NCI-H1105 treated with DMSO at 0.1 percent for 48 hours (cell line): ENCODE results near the gene USP24.
"Not testable (repeated sequence)": the region's sequence is repeated elsewhere in the genome, so short reads cannot be mapped to it uniquely, and the experiment has no call there.

Source experiments
- DNase-seq: peaks from one replicate; lab custom pipeline; 2025; lab: John Stamatoyannopoulos, UW

The USP24 gene

GRCh38 chr1:55124470-55124869 lies 90.7 kb downstream of the USP24 start:
- DNase-seq = no peak

DNA sequence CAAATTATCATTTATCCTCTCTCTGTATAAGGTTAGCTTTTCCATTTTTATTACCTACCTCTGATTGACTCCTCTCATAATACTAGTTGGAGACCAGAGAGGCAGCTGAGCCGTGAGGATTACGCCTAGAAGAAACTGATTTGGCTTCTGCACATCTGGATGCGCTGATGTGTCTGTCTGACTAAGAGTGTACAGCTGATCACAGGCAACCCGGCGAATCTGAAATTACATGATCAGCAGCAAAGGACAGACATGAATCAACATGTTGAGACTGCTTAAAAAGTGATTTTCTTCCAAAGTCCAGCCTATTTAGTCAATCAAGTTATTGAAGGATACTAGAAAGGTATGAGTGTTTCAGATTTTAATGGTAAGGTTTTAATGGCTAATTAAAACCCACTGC lies 94.6 kb downstream of the USP24 start:
- DNase-seq = no peak

- no peak for DNase-seq
Observed at GRCh38 chr1:55118651-55119329, 96.4 kb downstream of the USP24 start.

GRCh38 chr1:55117941-55118340 lies 97.2 kb downstream of the USP24 start:
- DNase-seq = no peak

DNA sequence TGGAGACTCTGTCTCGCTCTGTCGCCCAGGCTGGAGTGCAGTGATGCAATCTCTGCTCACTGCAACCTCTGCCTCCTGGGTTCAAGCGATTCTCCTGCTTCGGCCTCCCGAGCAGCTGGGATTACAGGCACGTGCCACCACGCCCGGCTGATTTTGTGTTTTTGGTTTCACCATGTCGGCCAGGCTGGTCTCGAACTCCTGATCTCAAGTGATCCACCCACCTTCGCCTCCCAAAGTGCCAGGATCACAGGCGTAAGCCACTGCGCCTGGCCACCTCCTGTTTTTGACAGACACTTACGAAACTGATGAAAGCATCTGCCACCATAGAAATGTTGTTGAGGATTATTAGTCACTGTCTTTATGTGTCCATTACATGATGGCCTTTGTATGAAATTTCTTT lies 106.2 kb downstream of the USP24 start:
- not testable (repeated sequence) for DNase-seq

- no peak for DNase-seq
Observed at GRCh38 chr1:55107101-55107500, 108.1 kb downstream of the USP24 start.

- DNase-seq = no peak
Observed at GRCh38 chr1:55103891-55104290, 111.3 kb downstream of the USP24 start.

DNA sequence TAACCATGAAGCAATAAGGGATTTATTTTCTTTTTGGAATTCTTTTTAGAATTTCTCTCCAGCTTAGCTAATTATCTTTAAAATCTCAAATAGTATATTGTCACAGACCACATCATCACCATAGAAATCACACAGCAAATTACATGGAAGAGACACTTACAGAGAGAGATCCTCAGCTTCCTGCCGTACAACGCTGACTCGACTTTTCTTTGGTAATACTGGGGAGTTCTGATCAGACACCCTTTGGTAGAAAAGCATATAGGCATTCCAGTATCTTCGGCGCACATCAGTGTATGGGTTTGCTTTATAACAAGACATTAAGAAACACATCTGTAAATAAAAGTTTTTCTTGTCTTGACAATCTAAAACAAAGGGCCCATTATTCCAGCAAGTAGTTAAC lies 120.1 kb downstream of the USP24 start:
- DNase-seq = no peak

DNA sequence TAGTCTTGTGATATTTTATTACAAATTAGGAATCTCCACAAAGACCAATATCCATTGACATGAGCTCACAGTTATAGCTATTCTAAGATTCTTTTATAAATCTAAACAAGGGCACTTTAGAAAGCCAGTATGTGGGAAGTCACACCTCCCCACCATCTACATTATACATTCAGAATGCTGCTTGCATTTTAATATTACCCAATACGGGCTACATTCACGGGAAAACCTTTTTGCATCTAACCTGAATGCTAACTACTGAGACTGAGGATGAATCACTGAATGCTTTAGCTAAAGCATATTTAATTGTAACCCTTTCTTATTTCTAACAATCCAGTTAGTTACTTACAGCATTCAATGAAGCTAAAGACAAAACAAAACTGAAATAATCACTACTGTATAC lies 122.7 kb downstream of the USP24 start:
- DNase-seq = no peak

DNA sequence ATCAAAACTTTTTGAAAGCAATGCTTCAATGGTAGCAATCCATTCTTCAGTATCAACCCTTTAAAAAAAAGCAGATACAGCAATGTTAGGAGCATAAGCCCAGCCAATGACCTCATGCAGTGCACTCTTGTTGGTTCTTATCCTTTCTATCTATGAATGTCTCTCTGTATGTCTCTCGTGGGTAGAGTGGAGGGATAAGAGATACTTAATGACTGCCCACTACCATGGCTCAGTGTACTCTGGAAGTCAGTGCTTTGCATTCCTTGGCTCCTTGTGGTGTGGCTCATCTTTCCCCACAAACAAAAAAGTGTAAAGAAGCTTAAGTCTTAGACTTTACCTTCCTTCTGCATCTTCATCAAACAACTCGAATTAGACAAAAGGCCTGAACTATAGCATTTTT lies 125.5 kb downstream of the USP24 start:
- no peak for DNase-seq

DNA sequence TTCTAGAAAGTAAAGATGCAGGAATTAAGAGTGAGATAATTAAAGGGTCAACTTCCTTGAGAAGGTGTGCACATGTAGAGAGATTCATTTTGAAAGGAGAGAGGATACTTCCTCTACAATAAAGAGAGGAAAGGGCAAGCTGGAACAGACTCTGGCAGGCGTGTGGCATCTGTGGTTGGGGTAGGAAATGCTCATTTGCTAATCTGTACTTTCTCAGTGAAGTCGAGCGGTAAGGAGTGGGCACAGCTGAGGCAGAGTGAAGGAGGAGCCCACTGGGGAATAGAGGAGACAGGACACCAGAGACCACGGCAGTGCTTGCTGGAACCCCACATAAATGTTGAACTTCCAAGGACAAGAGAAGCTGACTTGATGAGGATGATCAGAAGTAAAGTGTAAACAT lies 126.8 kb downstream of the USP24 start:
- DNase-seq = no peak

DNA sequence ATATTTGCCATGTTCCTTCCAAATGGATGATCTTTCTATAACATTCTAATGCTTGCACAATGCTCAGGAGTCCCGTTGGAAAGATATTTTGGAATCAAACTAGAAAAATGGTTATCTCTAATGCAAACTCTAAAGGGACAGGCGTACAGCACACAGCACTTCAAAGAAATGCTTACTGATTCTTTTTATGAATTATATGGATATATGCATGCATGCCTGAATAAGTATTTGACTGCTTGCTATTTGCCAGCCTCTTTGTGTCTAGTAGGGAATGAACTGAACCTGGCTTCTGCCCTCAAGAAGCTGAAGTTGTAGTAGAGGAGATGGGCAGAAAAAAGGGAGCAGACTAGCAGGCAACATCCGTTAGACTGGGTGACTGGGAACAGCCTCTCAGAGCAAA lies 127.7 kb downstream of the USP24 start:
- DNase-seq = no peak

DNA sequence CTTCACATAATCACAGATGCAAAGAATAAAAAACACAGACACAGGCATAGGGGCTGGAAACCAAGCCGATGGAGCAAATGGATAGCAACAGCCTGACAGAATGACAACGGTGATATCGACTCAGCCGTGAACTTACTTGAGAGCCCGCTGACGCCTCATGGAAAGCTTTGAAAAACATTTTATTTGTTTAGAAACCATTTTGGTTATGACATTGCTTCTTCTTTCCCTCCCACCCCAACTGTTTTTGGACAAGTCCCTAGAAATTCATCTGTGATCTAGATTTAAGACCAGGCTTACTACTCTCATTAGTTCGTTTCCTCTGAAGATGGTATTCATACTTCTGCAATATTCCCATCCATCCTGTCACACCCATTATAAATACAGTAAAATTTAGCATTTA lies 130.9 kb downstream of the USP24 start:
- DNase-seq = no peak

- no peak for DNase-seq
Observed at GRCh38 chr1:55081905-55082296, 133.3 kb downstream of the USP24 start.

- no peak for DNase-seq
Observed at GRCh38 chr1:55081188-55081904, 133.8 kb downstream of the USP24 start.

GRCh38 chr1:55079651-55080050 lies 135.5 kb downstream of the USP24 start:
- no peak for DNase-seq

- no peak for DNase-seq
Observed at GRCh38 chr1:55078470-55078869, 136.7 kb downstream of the USP24 start.

- DNase-seq = no peak
Observed at GRCh38 chr1:55076356-55076755, 138.8 kb downstream of the USP24 start.

- no peak for DNase-seq
Observed at GRCh38 chr1:55074455-55074854, 140.7 kb downstream of the USP24 start.

GRCh38 chr1:55073187-55073916 lies 141.8 kb downstream of the USP24 start:
- DNase-seq = no peak

DNA sequence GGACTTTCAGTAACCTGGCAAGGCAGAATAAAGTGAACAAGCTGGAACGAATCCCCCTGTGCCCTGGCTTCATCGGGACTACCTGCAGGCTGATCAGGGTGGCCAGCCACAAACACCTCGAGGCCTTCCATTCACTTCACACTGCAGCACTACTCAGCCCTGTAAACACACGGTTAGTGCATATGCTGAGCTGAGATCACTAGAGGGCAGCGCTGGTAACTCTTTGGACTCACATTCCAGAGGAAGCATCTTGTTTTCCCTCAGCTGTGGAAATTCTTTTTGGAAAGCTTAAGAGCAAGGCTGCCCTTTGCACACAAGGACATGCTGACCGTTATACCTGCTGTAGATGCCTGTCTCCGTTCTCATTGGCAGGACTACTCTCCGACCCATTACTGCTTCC lies 143.7 kb downstream of the USP24 start:
- peak; percentile 43 for DNase-seq

DNA sequence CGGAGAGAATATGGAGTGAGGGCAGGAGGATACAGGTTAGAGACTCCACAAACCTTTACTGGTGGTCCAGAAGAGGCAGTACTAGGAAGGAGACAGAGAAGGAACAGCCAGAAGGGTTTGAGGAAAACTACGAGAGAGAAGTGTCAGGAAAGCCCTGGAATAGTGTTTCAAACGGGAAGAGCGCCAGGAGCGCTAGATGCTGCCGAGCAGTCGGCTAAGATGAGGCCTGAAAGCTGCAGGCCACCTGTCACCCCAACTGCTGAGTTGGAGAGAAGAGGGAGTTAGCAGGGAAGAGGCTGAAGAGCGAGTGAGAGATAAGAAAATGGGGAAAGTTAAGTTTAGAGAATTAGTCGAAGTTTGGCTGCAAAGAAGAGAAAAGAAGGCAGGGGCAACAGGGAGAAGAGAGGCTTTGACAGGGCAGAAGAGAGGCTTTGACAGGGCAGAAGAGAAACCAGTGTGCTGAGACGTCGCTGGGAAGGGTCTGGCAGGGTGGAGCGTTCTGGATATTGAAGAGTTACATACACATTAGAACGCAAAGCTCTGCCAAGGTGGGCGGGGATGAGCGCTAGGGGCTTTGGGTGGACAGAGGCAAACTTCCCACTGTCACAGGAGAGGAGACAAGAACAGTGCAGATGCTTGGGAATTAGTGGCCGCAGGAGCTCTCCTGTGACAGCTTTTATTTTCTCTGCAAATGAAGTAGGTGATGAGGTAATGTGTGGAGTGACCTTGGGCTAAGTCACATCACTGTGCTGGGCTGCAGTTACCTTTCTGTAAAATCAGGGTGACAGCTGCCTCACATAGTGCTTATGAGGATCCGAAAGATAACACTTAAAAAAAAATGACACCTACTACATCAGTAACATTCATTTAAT lies 144.6 kb downstream of the USP24 start:
- no peak for DNase-seq
